Measurements from ENCODE around the gene CRIM1.

The CRIM1 gene

GRCh38 chr2:36520431-36520830 lies 164.9 kb downstream of the CRIM1 start:
- Histone ChIP-seq H3K4me1 (ENCODE audit: insufficient read depth, low read length, poor library complexity, severe bottlenecking) (no peaks in the 10 kb centered on the region), H3K4me3 (ENCODE audit: low read length, poor library complexity, severe bottlenecking) (no peak overlapping the region), H2AFZ (ENCODE audit: low read length) (no peak overlapping the region), H3K9ac (ENCODE audit: low read depth, low read length, poor library complexity, severe bottlenecking) (no peak overlapping the region), H3F3A (ENCODE audit: low read depth) (no peaks in the 10 kb centered on the region), H3K4me2 (ENCODE audit: low read depth, low read length, poor library complexity, severe bottlenecking) (no peak overlapping the region), H3K79me2 (ENCODE audit: insufficient read depth, low read length) (no peaks in the 10 kb centered on the region), H3K36me3 (ENCODE audit: insufficient read depth, low read length) (no peaks in the 10 kb centered on the region), H3K9me2 (replicated peaks; ENCODE audit: low read depth, low read length) (no peaks in the 10 kb centered on the region), H3K27me3 (ENCODE audit: insufficient read depth, low read length, poor library complexity, severe bottlenecking) (no peaks in the 10 kb centered on the region), H3K9me3 (ENCODE audit: insufficient read depth, low read depth, low read length) (no peaks in the 10 kb centered on the region), H4K20me1 (ENCODE audit: insufficient read depth, low read length, poor library complexity, severe bottlenecking) (no peaks in the 10 kb centered on the region)
- no peak for TF ChIP-seq CTCF (conservative IDR thresholded peaks at IDR 0.05; ENCODE audit: low read length)
- TF ChIP-seq EZH2phosphoT487 (IDR thresholded peaks at IDR 0.05; ENCODE audit: borderline replicate concordance), result no peak

GRCh38 chr2:36523153-36523552 lies 167.6 kb downstream of the CRIM1 start:
- Histone ChIP-seq H3F3A (ENCODE audit: low read depth) (no peaks in the 10 kb centered on the region), H3K36me3 (ENCODE audit: insufficient read depth, low read length) (no peaks in the 10 kb centered on the region)

GRCh38 chr2:36525245-36525644 lies 169.7 kb downstream of the CRIM1 start:
- H3K4me2 ChIP-seq (ENCODE audit: low read depth, low read length, poor library complexity, severe bottlenecking), result no peak overlapping the region
- no peaks in the 10 kb centered on the region for H4K20me1 ChIP-seq (ENCODE audit: insufficient read depth, low read length, poor library complexity, severe bottlenecking)
- TF ChIP-seq EZH2phosphoT487 (IDR thresholded peaks at IDR 0.05; ENCODE audit: borderline replicate concordance) (no peak), CTCF (conservative IDR thresholded peaks at IDR 0.05; ENCODE audit: low read length) (no peak)
- no peaks in the 10 kb centered on the region for H3K79me2 ChIP-seq (ENCODE audit: insufficient read depth, low read length)
- H3K9me2 ChIP-seq (replicated peaks; ENCODE audit: low read depth, low read length), result no peaks in the 10 kb centered on the region
- H3K27me3 ChIP-seq (ENCODE audit: insufficient read depth, low read length, poor library complexity, severe bottlenecking), result no peaks in the 10 kb centered on the region
- no peak overlapping the region for H3K4me3 ChIP-seq (ENCODE audit: low read length, poor library complexity, severe bottlenecking)
- H2AFZ ChIP-seq (ENCODE audit: low read length), result no peak overlapping the region
- no peaks in the 10 kb centered on the region for H3F3A ChIP-seq (ENCODE audit: low read depth)
- H3K9ac ChIP-seq (ENCODE audit: low read depth, low read length, poor library complexity, severe bottlenecking), result no peak overlapping the region
- no peaks in the 10 kb centered on the region for H3K36me3 ChIP-seq (ENCODE audit: insufficient read depth, low read length)
- H3K9me3 ChIP-seq (ENCODE audit: insufficient read depth, low read depth, low read length), result no peaks in the 10 kb centered on the region
- no peaks in the 10 kb centered on the region for H3K4me1 ChIP-seq (ENCODE audit: insufficient read depth, low read length, poor library complexity, severe bottlenecking)

More at GRCh38 chr2:36523153-36523552, 167.6 kb downstream of the CRIM1 start:
- Histone ChIP-seq H3K9ac (ENCODE audit: low read depth, low read length, poor library complexity, severe bottlenecking) (no peak overlapping the region), H3K9me2 (replicated peaks; ENCODE audit: low read depth, low read length) (no peaks in the 10 kb centered on the region), H3K9me3 (ENCODE audit: insufficient read depth, low read depth, low read length) (no peaks in the 10 kb centered on the region), H2AFZ (ENCODE audit: low read length) (no peak overlapping the region), H3K4me1 (ENCODE audit: insufficient read depth, low read length, poor library complexity, severe bottlenecking) (no peaks in the 10 kb centered on the region), H3K4me2 (ENCODE audit: low read depth, low read length, poor library complexity, severe bottlenecking) (no peak overlapping the region), H3K27me3 (ENCODE audit: insufficient read depth, low read length, poor library complexity, severe bottlenecking) (no peaks in the 10 kb centered on the region), H3K4me3 (ENCODE audit: low read length, poor library complexity, severe bottlenecking) (no peak overlapping the region), H4K20me1 (ENCODE audit: insufficient read depth, low read length, poor library complexity, severe bottlenecking) (no peaks in the 10 kb centered on the region), H3K79me2 (ENCODE audit: insufficient read depth, low read length) (no peaks in the 10 kb centered on the region)
- no peak for TF ChIP-seq CTCF (conservative IDR thresholded peaks at IDR 0.05; ENCODE audit: low read length)
- TF ChIP-seq EZH2phosphoT487 (IDR thresholded peaks at IDR 0.05; ENCODE audit: borderline replicate concordance), result no peak

Measured in Loucy (cell line).